Body of pancreas (tissue), 4 donors: Measurements from ENCODE around the gene CLEC9A.

Source experiments
- POLR2A ChIP-seq, 3 donors: fragments of 450-650 bp; IDR thresholded peaks; one replicate each; pipeline ENCODE4 v1.6.1; 2016; ENCODE audit warnings: antibody characterized with exemption in 3 of 3, mild to moderate bottlenecking in 2 of 3
- TF ChIP-seq, protein P1 (sequence below), 7 experiments: fragments of 450-650 bp in 4 of 7; fragments of 200-600 bp in 3 of 7; sonication (generic) in 3 of 7; IDR thresholded peaks; one replicate each; pipeline ENCODE4 v1.5.1; 2016 to 2019; ENCODE audit warnings: antibody characterized with exemption in 7 of 7

DNA sequence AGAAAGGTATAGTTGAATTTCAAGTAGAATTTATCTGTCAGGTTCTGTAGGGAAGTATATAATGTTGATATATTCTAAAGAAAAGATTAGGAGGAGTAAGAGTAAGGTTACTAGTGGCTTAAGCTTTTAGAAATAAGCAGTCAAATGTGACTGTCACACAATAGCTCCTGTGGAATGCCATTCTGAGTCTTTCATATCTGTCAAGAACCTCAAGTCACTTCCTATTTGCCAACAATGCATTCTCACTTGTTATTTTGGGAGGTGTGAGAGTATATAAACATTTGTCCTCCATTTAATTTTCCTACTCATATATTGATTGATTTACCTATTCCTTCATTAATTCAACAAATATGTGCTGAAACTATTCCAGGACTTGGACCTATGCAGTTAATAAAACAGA lies 11.7 kb downstream of the CLEC9A start:
- TF ChIP-seq, protein P1, sequence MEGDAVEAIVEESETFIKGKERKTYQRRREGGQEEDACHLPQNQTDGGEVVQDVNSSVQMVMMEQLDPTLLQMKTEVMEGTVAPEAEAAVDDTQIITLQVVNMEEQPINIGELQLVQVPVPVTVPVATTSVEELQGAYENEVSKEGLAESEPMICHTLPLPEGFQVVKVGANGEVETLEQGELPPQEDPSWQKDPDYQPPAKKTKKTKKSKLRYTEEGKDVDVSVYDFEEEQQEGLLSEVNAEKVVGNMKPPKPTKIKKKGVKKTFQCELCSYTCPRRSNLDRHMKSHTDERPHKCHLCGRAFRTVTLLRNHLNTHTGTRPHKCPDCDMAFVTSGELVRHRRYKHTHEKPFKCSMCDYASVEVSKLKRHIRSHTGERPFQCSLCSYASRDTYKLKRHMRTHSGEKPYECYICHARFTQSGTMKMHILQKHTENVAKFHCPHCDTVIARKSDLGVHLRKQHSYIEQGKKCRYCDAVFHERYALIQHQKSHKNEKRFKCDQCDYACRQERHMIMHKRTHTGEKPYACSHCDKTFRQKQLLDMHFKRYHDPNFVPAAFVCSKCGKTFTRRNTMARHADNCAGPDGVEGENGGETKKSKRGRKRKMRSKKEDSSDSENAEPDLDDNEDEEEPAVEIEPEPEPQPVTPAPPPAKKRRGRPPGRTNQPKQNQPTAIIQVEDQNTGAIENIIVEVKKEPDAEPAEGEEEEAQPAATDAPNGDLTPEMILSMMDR (IDR thresholded peaks at IDR 0.05) = no peak
- no peak for TF ChIP-seq POLR2A (IDR thresholded peaks at IDR 0.05)
